Measurements from ENCODE around the gene SLC29A1. TPM values are rescaled to one million over a fixed set of nuclear protein-coding genes. Genes with fewer than 3 reads are reported as not detected.

The SLC29A1 gene
- total and polyA plus RNA-seq, 2 of the 8 experiments (the other 6 are each of a cell fraction or from before 2014, with no cell fraction given): 187 to 558 TPM

DNA sequence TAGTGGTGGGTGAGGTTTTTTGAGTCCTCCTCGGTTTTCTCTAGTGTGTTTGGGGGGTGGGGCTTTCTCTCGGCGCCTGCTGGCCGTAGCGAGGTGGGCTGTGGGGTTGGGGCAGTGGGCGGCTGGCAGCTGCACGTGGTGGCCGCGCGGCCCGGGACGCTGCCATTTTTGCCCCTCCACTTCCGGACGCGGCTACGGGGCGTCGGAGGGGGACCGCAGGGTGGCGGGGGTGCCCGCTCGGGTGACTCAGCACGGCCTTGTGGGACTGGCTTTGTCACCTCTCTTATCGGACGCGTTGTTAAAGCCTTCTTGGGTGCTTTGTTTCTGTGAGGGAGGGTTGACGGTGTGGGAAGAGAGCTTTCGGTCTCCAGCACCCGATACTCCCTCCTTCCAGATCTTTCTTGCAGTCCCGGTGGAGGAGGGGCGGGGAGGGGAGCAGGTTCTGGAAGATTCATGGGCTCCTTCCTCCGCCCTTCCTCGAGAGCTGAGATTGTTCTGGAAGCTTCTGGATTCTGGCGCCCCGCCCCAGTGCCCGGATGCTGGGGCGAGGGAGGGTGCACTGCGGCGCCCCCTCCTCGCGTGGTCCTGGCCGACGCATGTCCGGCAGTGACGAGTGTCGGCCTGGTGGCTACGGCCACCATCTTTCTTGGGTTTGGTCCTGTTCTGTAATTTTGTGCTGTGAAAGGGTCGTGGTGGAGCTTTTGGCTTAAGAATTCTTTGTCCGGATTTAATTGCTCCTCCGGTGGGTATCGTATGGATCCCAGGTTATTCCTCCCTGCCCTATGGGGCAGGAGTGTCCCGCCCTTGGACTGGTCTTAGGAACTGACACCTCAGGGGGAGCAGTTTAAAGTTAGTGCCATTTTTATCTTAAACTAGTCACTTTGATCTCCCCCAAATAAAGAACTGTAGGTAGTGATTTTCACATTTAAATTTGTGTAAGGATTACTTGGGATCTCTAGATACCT lies 24.2 kb downstream of the SLC29A1 start (continued):
- TF ChIP-seq, protein P1, sequence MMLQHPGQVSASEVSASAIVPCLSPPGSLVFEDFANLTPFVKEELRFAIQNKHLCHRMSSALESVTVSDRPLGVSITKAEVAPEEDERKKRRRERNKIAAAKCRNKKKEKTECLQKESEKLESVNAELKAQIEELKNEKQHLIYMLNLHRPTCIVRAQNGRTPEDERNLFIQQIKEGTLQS (IDR thresholded peaks at IDR 0.05; ENCODE audit: insufficient read depth, low read depth, low read length): no peak
- TF ChIP-seq JUND (IDR thresholded peaks at IDR 0.05; ENCODE audit: low read length) (no peak), SP4 (IDR thresholded peaks at IDR 0.05; ENCODE audit: low read length) (no peak)
